Rectal smooth muscle tissue (tissue), 1 donor: ENCODE results near the gene ST6GALNAC5.

Source experiments
- H3K27ac ChIP-seq: one replicate; pipeline ENCODE4 v1.7.0; 2013; ENCODE audit warnings: low read depth, low read length, inconsistent platforms
- H3K27me3 ChIP-seq: one replicate; pipeline ENCODE4 v1.7.0; 2013; ENCODE audit warnings: low read length; ENCODE audit not compliant: control insufficient read depth, insufficient read depth
- H3K36me3 ChIP-seq: one replicate; pipeline ENCODE4 v1.7.0; 2013; ENCODE audit warnings: low read length; ENCODE audit not compliant: control insufficient read depth, insufficient read depth
- H3K4me1 ChIP-seq: one replicate; pipeline ENCODE4 v1.7.0; 2013; ENCODE audit warnings: low read length; ENCODE audit not compliant: control insufficient read depth, insufficient read depth
- H3K4me3 ChIP-seq: one replicate; pipeline ENCODE4 v1.7.0; 2013; ENCODE audit warnings: low read length
- H3K9ac ChIP-seq: one replicate; pipeline ENCODE4 v1.7.0; 2013; ENCODE audit warnings: low read length

Gene ST6GALNAC5

GRCh38 chr1:76843821-76844464, 23.3 kb upstream of the ST6GALNAC5 start:
- Histone ChIP-seq H3K9ac (no peak overlapping the region), H3K4me3 (no peak overlapping the region), H3K36me3 (no peaks in the 10 kb centered on the region)

GRCh38 chr1:76854255-76854654, 13.0 kb upstream of the ST6GALNAC5 start:
- H3K4me3 ChIP-seq = no peak overlapping the region
- H3K27ac ChIP-seq = no peak overlapping the region
- H3K4me1 ChIP-seq = no peaks in the 10 kb centered on the region
- H3K9ac ChIP-seq = no peak overlapping the region
- H3K27me3 ChIP-seq = no peaks in the 10 kb centered on the region
- H3K36me3 ChIP-seq = no peaks in the 10 kb centered on the region

More at GRCh38 chr1:76843821-76844464, 23.3 kb upstream of the ST6GALNAC5 start:
- Histone ChIP-seq H3K27me3 (no peaks in the 10 kb centered on the region), H3K4me1 (no peaks in the 10 kb centered on the region), H3K27ac (no peak overlapping the region)

GRCh38 chr1:76856104-76856503, 11.2 kb upstream of the ST6GALNAC5 start:
- H3K27me3 ChIP-seq = no peaks in the 10 kb centered on the region
- H3K4me1 ChIP-seq = no peaks in the 10 kb centered on the region
- H3K4me3 ChIP-seq = no peak overlapping the region
- H3K36me3 ChIP-seq = no peaks in the 10 kb centered on the region
- H3K9ac ChIP-seq = no peak overlapping the region
- no peak overlapping the region for H3K27ac ChIP-seq

- Histone ChIP-seq H3K4me3 (no peak overlapping the region), H3K27ac (no peak overlapping the region), H3K36me3 (no peaks in the 10 kb centered on the region), H3K9ac (no peak overlapping the region), H3K27me3 (no peaks in the 10 kb centered on the region), H3K4me1 (no peaks in the 10 kb centered on the region)
These were observed 10.1 kb upstream of the ST6GALNAC5 start for GRCh38 chr1:76857138-76857537.

- H3K4me3 ChIP-seq = no peak overlapping the region
- no peaks in the 10 kb centered on the region for H3K36me3 ChIP-seq
- no peaks in the 10 kb centered on the region for H3K27me3 ChIP-seq
- H3K9ac ChIP-seq = no peak overlapping the region
- no peak overlapping the region for H3K27ac ChIP-seq
- H3K4me1 ChIP-seq = no peaks in the 10 kb centered on the region
These were observed 9.3 kb upstream of the ST6GALNAC5 start for GRCh38 chr1:76857973-76858372.

- no peaks in the 10 kb centered on the region for H3K27me3 ChIP-seq
- no peak overlapping the region for H3K4me3 ChIP-seq
- H3K27ac ChIP-seq = no peak overlapping the region
- H3K9ac ChIP-seq = no peak overlapping the region
- no peaks in the 10 kb centered on the region for H3K36me3 ChIP-seq
- peaks cover 3% of the 10 kb centered on the region for H3K4me1 ChIP-seq
These were observed 6.1 kb upstream of the ST6GALNAC5 start for GRCh38 chr1:76861149-76861548.

GRCh38 chr1:76862447-76862846, 4.8 kb upstream of the ST6GALNAC5 start:
- Histone ChIP-seq H3K36me3 (no peaks in the 10 kb centered on the region), H3K4me3 (no peak overlapping the region), H3K27me3 (no peaks in the 10 kb centered on the region)

GRCh38 chr1:76864383-76864782, 2.9 kb upstream of the ST6GALNAC5 start:
- Histone ChIP-seq H3K9ac (no peak overlapping the region), H3K4me1 (peaks cover 4% of the 10 kb centered on the region), H3K36me3 (no peaks in the 10 kb centered on the region), H3K27ac (no peak overlapping the region), H3K4me3 (no peak overlapping the region), H3K27me3 (no peaks in the 10 kb centered on the region)

More at GRCh38 chr1:76862447-76862846, 4.8 kb upstream of the ST6GALNAC5 start:
- no peak overlapping the region for H3K27ac ChIP-seq
- peaks cover 4% of the 10 kb centered on the region for H3K4me1 ChIP-seq
- H3K9ac ChIP-seq = no peak overlapping the region

- Histone ChIP-seq H3K9ac (no peak overlapping the region), H3K27ac (no peak overlapping the region), H3K36me3 (no peaks in the 10 kb centered on the region), H3K27me3 (no peaks in the 10 kb centered on the region), H3K4me1 (peaks cover 4% of the 10 kb centered on the region), H3K4me3 (no peak overlapping the region)
These were observed 1.5 kb upstream of the ST6GALNAC5 start for GRCh38 chr1:76865696-76866286.

GRCh38 chr1:76866566-76866965, 714 bp upstream of the ST6GALNAC5 start:
- H3K27ac ChIP-seq = no peak overlapping the region
- H3K27me3 ChIP-seq = no peaks in the 10 kb centered on the region

GRCh38 chr1:76868154-76868882, 1.0 kb downstream of the ST6GALNAC5 start:
- Histone ChIP-seq H3K4me3 (peak overlapping the region; percentile 75), H3K9ac (no peak overlapping the region), H3K27me3 (no peaks in the 10 kb centered on the region), H3K4me1 (peaks cover 4% of the 10 kb centered on the region), H3K27ac (no peak overlapping the region), H3K36me3 (peaks cover 3% of the 10 kb centered on the region)

More at GRCh38 chr1:76866566-76866965, 714 bp upstream of the ST6GALNAC5 start:
- Histone ChIP-seq H3K4me1 (peaks cover 4% of the 10 kb centered on the region), H3K4me3 (no peak overlapping the region), H3K36me3 (no peaks in the 10 kb centered on the region), H3K9ac (no peak overlapping the region)

- H3K27me3 ChIP-seq = no peaks in the 10 kb centered on the region
- peaks cover 3% of the 10 kb centered on the region for H3K36me3 ChIP-seq
- H3K27ac ChIP-seq = no peak overlapping the region
- H3K4me3 ChIP-seq = peak overlapping the region; percentile 75
- H3K4me1 ChIP-seq = peaks cover 4% of the 10 kb centered on the region
- H3K9ac ChIP-seq = no peak overlapping the region
These were observed 1.6 kb downstream of the ST6GALNAC5 start for GRCh38 chr1:76868916-76869315.
